NB4 (cell line): ENCODE data around the gene NCAPH2.

ENCODE experiments used
- DNase-seq: peaks from one replicate; pipeline ENCODE4 v3.0.0; 2010; ENCODE audit warnings: low read depth
- H3K4me3 ChIP-seq: one replicate; pipeline ENCODE4 v1.5.1; 2011; ENCODE audit warnings: mild to moderate bottlenecking, low read depth, low read length, moderate library complexity
- MYC ChIP-seq: IDR thresholded peaks from 2 replicates; pipeline ENCODE4 v1.6.1; 2011; ENCODE audit warnings: low read depth, low read length
- POLR2A ChIP-seq: IDR thresholded peaks from 2 replicates; pipeline ENCODE4 v1.6.1; 2011; ENCODE audit warnings: mild to moderate bottlenecking; ENCODE audit not compliant: insufficient read length; ENCODE audit errors: extremely low read depth
- TF ChIP-seq, protein P1 (sequence below): IDR thresholded peaks from 2 replicates; pipeline ENCODE4 v1.6.1; 2011; ENCODE audit warnings: low read depth, low read length
- TF ChIP-seq, protein P2 (sequence below): IDR thresholded peaks from one replicate; pipeline ENCODE4 v1.5.1; 2012; ENCODE audit warnings: low read depth, low read length

NCAPH2 gene

DNA sequence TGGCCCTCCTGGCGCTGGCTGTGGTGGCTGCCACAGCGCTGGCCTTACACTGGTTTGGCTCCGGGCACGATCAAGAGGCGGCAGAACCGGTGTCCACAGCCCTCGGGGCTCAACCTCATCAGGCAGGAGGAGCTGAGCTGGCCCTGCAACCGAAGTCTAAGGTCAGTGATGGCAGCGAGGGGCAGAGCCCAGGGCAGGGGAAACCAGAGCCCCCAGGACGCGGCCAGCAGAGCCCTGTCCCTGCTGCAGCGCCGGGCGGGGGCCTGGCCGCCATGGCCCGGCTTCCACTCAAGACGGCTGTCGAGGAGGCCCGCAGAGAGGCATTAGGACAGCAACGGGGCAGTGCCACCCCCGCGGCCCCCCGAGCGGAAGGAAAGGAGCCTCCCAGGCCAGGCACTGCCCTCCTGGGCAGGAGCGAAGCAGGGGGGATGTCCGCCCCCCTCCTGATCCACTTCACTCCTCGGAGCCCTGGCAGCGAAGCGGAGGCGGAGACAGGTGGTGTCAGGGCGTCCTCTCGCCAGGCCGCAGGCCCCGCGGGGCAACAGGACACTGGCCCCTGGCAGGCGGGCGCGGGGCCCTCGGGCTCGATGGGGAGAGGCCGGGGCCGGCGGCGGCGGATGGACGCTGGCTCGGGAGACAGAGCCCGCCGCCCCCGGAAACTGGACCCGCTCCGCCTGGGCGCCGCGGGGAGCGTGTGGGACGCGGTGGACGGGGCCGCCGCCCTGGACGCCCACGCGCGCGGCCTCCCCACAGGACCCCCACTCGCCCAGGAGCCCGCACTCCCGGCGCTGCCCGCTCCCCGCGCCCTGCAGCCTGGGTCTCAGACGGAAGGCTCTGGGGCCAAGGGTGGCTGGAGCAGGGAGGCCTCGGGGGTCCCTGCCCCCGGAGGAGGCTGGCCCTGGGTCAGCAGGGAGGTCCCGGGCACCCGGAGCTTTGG, 38.6 kb downstream of the NCAPH2 start:
- no peak overlapping the region for H3K4me3 ChIP-seq
- no peak for DNase-seq
- TF ChIP-seq, protein P1, sequence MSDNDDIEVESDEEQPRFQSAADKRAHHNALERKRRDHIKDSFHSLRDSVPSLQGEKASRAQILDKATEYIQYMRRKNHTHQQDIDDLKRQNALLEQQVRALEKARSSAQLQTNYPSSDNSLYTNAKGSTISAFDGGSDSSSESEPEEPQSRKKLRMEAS: no peak
- no peak for TF ChIP-seq POLR2A
- TF ChIP-seq, protein P2, sequence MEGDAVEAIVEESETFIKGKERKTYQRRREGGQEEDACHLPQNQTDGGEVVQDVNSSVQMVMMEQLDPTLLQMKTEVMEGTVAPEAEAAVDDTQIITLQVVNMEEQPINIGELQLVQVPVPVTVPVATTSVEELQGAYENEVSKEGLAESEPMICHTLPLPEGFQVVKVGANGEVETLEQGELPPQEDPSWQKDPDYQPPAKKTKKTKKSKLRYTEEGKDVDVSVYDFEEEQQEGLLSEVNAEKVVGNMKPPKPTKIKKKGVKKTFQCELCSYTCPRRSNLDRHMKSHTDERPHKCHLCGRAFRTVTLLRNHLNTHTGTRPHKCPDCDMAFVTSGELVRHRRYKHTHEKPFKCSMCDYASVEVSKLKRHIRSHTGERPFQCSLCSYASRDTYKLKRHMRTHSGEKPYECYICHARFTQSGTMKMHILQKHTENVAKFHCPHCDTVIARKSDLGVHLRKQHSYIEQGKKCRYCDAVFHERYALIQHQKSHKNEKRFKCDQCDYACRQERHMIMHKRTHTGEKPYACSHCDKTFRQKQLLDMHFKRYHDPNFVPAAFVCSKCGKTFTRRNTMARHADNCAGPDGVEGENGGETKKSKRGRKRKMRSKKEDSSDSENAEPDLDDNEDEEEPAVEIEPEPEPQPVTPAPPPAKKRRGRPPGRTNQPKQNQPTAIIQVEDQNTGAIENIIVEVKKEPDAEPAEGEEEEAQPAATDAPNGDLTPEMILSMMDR: no peak
- TF ChIP-seq MYC: no peak

DNA sequence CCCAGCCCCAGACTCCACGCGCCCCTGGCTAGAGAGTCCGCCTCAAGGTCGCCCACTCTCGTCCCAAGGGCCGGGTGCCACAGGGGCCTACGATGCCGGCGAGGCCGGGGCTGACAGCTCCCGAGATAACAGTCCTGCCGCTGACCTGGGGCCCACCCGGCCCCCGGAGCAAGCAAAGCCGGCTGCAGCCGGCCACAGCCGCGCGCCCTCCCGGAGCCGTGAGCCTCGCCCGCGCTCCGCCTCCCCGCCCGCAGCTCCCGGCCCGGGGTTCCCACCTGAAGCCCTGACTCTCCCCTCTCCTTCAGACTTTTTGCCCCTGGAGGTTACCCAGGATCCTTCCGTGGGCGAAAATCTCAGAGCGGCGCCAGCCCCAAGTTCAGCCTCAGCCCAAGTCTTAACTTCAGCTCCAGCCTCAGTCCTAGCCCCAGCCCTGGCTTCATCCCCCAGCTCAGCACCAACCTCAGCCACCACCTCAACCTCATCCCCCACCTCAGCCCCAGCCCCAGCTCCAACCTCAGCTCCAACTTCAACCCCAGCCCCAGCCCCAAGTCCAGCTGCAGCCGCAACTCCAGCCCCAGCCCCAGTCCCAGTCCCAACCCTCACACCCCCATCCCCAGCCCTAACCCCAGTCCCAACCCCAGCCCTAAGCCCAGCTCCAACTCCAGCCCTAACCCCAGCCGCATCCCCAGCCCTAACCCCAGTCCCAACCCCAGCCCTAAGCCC, 39.4 kb downstream of the NCAPH2 start:
- no peak for DNase-seq
- H3K4me3 ChIP-seq: no peak overlapping the region
- TF ChIP-seq, protein P1: no peak
- no peak for TF ChIP-seq MYC
- no peak for TF ChIP-seq POLR2A
- TF ChIP-seq, protein P2: no peak

DNA sequence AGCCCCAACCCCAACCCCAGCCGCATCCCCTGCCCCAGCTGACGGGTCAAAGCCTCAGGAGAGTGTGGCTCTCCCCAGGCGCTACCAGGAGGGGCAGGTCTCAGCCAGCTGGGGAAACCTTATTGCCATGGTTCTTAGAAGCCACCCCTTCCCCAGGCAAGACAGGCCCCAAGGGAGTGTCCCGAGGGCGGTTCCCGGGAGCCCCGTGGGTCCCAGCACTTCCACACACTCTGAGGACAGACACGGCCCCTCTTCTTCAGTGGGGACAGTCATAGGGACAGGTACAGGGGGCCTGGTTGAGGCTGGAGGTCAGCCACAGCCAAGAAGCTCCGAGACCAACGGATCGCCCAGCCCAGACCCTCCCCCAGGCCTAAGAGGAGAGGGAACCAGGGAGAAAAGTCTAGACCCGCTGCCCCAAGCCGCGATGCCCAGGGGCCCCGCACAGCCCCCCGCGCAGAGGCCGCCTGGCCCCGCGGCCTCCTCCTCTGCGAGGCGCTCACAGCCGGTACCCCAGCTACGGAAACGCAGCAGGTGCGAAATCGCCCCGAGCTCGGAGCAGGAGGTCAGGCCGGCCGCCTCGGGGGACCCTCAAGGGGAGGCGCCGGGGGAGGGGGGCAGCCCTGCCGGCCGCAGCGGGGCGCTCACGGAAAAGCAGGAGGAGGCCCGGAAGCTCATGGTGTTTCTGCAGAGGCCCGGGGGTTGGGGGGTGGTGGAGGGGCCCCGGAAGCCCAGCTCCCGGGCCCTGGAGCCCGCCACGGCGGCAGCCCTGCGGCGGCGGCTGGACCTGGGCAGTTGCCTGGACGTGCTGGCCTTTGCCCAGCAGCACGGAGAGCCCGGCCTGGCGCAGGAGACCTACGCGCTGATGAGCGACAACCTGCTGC, 40.3 kb downstream of the NCAPH2 start:
- TF ChIP-seq, protein P1: no peak
- TF ChIP-seq, protein P2: peak; percentile 3
- peak; percentile 41 for TF ChIP-seq POLR2A
- H3K4me3 ChIP-seq: peak overlapping the region; percentile 34
- DNase-seq: peak; percentile 80

DNA sequence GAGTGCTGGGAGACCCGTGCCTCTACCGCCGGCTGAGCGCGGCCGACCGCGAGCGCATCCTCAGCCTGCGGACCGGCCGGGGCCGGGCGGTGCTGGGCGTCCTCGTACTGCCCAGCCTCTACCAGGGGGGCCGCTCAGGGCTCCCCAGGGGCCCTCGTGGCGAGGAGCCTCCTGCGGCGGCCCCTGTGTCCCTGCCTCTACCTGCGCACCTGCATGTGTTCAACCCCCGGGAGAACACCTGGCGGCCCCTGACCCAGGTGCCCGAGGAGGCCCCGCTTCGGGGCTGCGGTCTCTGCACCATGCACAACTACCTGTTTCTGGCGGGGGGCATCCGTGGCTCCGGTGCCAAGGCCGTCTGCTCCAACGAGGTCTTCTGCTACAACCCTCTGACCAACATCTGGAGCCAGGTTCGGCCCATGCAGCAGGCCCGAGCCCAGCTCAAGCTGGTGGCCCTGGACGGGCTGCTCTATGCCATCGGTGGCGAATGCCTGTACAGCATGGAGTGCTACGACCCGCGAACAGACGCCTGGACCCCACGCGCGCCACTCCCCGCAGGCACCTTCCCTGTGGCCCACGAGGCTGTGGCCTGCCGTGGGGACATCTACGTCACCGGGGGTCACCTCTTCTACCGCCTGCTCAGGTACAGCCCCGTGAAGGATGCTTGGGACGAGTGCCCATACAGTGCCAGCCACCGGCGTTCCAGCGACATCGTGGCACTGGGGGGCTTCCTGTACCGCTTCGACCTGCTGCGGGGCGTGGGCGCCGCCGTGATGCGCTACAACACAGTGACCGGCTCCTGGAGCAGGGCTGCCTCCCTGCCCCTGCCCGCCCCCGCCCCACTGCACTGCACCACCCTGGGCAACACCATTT, 41.1 kb downstream of the NCAPH2 start:
- TF ChIP-seq POLR2A (no peak), MYC (no peak)
- TF ChIP-seq, protein P1: no peak
- TF ChIP-seq, protein P2: no peak
- H3K4me3 ChIP-seq: peak overlapping the region; percentile 34
- no peak for DNase-seq
